Body of pancreas (tissue), 4 donors: ENCODE data around the gene SLC12A7.
"Not testable (repeated sequence)": the region's sequence is repeated elsewhere in the genome, so short reads cannot be mapped to it uniquely, and the experiment has no call there.

Experiments
- CTCF ChIP-seq, 7 experiments: fragments of 450-650 bp in 4 of 7; fragments of 200-600 bp in 3 of 7; sonication (generic) in 3 of 7; IDR thresholded peaks; one replicate each; pipeline ENCODE4 v1.5.1; 2016 to 2019; ENCODE audit warnings: antibody characterized with exemption in 7 of 7
- POLR2A ChIP-seq, 3 donors: fragments of 450-650 bp; IDR thresholded peaks; one replicate each; pipeline ENCODE4 v1.6.1; 2016; ENCODE audit warnings: antibody characterized with exemption in 3 of 3, mild to moderate bottlenecking in 2 of 3

- not testable (repeated sequence) for TF ChIP-seq CTCF, POLR2A (IDR thresholded peaks at IDR 0.05)
Measured at GRCh38 chr5:1125695-1126094, 13.8 kb upstream of the SLC12A7 start.
